GM10266 (cell line): ENCODE measurements around the gene KRTAP10-9.

Experiments
- DNase-seq: peaks from one replicate; pipeline ENCODE4 v3.0.0; 2012; ENCODE audit errors: extremely low spot score
- TF ChIP-seq, protein P1 (sequence below): IDR thresholded peaks from 2 replicates; pipeline ENCODE4 v1.5.1; 2012; ENCODE audit warnings: mild to moderate bottlenecking, low read depth; ENCODE audit not compliant: control insufficient read depth, insufficient read depth; ENCODE audit errors: missing control alignments

KRTAP10-9 gene

DNA sequence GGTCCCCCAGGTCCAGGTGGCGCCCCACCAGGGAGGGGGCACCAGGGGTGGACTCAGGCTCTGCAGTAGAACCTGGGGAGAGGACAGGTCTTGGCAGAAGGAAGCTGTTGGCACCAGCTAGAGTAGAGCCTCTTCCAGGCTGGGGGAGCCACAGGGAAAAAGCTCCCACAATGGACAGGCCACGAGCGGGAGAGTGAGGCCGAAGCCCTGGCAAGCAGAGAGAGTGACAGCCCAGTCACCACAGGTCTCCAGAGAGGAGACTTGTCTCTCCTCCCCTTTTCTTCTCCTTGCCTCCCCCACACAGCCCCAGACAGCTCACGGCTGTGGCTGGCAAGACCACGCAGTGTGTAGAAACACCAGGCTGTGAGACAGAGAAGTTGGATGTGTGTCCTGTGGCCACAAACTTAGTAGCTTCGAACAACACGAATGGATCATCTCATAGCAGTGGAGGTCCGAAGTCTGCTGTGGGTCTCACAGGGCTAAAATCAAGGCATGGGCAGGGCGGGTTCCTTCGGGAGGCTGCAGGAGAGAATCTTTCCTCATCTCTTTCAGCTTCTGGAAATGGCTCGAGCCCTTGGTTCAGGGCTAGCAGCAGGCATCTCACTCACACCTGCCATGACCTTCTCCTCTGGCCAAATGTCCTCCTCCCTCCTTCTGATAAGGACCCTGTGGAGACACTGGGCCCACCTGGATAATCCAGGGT is 24.2 kb downstream of the KRTAP10-9 start:
- TF ChIP-seq, protein P1, sequence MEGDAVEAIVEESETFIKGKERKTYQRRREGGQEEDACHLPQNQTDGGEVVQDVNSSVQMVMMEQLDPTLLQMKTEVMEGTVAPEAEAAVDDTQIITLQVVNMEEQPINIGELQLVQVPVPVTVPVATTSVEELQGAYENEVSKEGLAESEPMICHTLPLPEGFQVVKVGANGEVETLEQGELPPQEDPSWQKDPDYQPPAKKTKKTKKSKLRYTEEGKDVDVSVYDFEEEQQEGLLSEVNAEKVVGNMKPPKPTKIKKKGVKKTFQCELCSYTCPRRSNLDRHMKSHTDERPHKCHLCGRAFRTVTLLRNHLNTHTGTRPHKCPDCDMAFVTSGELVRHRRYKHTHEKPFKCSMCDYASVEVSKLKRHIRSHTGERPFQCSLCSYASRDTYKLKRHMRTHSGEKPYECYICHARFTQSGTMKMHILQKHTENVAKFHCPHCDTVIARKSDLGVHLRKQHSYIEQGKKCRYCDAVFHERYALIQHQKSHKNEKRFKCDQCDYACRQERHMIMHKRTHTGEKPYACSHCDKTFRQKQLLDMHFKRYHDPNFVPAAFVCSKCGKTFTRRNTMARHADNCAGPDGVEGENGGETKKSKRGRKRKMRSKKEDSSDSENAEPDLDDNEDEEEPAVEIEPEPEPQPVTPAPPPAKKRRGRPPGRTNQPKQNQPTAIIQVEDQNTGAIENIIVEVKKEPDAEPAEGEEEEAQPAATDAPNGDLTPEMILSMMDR, result no peak
- DNase-seq, result no peak

DNA sequence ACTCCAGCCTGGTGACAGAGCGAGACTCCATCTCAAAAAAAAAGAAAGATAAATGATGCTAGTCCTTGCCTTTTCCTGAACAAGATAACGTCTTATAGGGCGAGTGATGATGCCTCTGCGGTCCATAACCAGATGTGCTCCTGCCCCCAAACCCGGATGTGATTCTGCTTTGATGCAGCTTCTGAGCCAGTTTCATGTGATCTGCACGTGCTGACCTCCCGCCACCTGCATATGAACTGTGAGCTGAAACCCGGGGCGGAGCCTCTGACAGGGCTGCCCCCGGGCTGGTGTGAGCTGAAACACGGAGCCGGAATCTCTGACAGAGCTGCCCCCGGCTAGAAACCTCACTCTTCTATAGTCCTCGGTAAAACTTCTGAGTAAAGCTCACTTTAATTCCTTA is 26.2 kb downstream of the KRTAP10-9 start:
- DNase-seq, result no peak
- TF ChIP-seq, protein P1, result no peak

DNA sequence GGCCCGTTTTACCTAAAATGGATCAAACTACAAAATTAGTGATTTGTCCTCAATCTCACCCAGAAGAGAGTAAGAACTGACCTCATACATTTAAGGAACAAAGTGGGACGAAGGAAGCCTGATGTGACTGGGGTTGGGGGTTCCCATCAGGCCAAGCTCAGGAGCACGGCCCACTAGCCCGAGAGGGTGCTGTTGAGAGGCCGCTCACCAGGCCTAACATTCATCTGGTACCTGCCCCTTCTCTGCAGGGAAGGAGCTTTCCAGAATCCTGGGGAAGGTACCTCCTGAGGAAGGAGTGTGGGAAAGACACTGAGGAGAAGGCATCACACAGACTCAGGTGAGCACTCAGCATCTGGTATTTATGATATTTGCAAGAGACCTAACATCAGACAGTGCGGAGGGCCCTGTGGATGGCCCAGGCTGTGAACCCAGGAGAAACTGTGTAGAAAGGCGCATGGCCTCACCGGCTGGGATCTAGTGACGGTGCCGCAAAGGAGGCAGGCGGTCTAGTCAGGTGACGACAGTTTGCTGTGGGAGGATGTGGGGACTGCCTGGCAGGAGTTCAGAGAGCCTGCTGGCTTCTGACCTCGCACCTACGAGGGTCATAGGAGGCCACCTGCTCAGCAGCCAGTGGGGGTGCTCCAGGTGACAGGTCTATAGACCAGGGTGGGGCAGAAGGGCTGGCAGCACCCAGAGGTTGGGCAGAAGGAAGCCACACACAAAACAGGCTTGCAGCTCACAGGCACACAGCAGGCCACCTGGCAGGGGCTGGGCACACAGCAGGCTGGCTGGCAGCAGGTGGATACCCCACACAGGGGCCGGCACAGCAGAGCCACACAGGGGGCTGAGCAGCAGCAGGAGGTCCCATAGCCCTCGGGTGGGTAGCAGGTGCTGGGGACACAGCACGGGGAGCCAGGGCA is 27.0 kb downstream of the KRTAP10-9 start:
- TF ChIP-seq, protein P1, result no peak
- DNase-seq, result no peak

DNA sequence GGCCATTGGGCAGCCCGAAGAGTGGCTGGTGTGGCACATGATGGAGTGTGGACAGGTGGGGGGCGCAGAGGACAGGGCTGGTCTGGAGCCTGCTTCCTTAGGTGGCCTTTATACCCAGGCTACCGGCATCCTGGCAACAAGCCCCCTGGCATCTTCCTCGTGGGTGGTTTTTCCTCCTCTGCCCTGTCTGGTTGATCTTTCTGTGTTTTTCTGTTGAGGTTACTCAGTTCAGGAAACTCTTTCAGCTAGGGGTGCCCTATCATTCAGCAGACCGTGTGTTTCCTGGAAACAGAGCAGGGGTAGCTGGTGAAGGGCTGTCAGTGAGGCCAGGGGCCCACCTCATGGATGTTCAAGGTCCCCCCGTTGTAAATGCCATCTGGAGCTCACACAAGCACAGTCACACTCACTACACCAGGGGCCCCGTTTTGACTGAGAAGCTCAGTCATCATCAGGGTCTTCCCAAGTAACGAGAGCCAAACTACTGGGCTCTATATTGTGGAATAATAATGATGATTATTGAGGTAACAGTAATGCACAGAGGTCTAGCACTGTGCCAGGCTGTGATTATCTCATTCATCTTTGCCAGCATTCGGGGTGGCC is 27.8 kb downstream of the KRTAP10-9 start, which contains the start of gene KRTAP12-4:
TSS of gene KRTAP12-4 (minus strand) at position 84 of the 600 bp plus-strand sequence. CDS start at position 39, 45 bp downstream.
- DNase-seq, result no peak
- TF ChIP-seq, protein P1, result no peak

DNA sequence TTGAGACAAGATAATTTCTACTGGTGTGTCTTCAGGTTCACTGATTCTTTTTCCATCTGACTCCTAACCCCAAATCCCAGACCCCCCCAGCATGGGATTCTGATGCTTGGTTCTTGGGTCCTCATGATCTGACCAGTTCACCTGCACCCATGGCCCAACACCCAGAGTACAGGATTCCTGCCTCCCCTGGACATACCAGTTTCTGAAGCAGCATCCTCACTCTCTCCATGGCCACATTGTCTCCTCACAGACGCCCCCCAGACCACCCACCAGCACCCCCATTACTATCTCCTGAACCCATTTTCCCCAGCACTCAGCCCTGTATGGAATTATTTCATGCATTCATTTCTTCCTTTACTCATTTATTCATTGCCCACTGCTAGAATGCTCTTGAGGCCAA is 30.0 kb downstream of the KRTAP10-9 start:
- DNase-seq, result no peak
- TF ChIP-seq, protein P1, result no peak

DNA sequence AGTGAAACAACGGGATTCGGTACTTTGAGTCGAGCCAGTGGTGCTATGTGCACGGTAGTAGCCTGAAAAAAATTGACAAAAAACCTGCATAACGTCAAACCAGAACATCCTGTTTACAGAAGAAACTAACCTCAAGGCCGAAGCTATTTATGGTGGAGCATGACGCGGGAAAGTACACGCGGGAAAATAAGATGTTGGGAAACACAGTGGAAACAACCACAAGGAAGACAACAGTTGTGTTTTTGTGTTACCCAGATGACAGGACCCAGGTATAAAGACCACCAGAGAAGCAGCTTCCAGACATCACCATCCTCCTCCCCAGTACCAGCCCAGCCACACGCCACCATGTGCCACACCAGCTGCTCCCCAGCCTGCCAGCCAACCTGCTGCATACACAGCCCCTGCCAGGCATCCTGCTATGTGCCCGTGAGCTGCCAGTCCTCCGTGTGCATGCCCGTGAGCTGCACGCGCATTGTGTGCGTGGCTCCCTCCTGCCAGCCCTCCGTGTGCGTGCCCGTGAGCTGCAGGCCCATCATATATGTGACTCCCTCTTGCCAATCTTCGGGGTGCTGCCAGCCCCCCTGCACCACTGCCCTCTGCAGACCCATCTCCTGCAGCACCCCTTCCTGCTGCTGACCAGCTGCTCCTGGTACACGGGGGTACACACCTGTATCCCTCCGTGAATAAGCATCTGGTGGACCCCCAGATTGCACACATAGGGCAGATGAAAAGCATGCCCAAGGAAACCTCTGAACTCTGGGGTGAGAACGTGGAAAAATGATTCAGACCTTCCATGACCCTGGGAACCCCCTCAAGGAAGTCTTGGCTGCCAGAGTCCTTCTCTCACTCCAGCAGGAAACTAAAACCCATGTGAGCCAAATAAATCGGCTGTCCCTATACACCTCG is 31.0 kb downstream of the KRTAP10-9 start, which contains the start of gene KRTAP12-3:
TSS of gene KRTAP12-3 (plus strand) at position 298 of the 906 bp plus-strand sequence. CDS start at position 346, 48 bp downstream.
- no peak for DNase-seq
- TF ChIP-seq, protein P1, result no peak
